T-helper 1 cell treated with Interleukin-12 subunit alpha and Interleukin-12 subunit beta and Interleukin-4 antibody, amounts not matched to agents 30 μg/mL and 1 μg/mL, for 36 hours (primary cell): Measurements from ENCODE around the gene RNF112.

Experiments
- H3K27ac Mint-ChIP-seq: one replicate; pipeline ENCODE4 v1.8.0; 2021; ENCODE audit warnings: mild to moderate bottlenecking, mixed read lengths
- H3K27me3 Mint-ChIP-seq: one replicate; pipeline ENCODE4 v1.8.0; 2021; ENCODE audit warnings: low read depth, mixed read lengths
- H3K36me3 Mint-ChIP-seq: one replicate; pipeline ENCODE4 v1.8.0; 2021; ENCODE audit warnings: low read depth, mixed read lengths
- H3K4me1 Mint-ChIP-seq: one replicate; pipeline ENCODE4 v1.8.0; 2021; ENCODE audit warnings: low read depth, mixed read lengths
- H3K4me3 Mint-ChIP-seq: one replicate; pipeline ENCODE4 v1.8.0; 2021; ENCODE audit warnings: mild to moderate bottlenecking, moderate library complexity, mixed read lengths
- H3K9me3 Mint-ChIP-seq: one replicate; pipeline ENCODE4 v1.8.0; 2021; ENCODE audit warnings: mixed read lengths

RNF112 gene

DNA sequence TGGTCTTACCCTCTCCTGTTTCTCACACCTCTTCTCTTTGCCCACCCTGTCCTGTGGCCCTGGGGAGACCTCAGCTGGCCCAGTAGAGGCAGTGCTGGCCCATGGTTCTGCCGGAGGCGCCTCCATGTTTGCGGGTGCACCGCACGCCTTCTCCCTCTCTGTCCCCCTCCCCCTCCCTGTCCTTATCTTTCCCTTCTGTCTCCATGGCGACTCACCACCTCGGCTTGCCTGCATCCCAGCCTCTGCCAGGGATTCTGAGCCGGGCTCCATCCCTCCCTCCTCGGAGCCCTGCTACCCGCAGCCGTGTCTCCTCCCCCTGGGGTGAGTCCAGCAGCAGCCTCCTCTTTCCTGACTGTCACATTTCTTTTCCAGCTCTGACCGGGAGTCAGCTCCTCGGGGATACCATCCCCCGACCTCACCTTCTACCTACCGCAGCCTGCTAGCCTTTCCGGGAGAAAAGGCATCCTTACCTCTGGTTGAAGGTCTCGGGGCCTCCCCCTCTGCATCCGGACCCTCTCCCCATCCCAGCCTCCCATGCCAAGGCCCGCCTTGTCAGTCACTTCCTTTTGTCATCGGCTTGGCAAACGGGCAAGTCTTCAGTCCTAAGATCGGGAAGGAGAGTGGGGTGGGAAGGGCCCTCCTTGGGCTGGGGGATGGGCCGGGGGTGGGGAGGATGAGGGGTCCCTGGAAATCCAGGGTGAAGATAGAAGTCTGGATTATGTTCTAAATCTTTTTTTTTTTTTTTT is at the start of gene RNF112:
Gene RNF112 (plus strand): TSS at position 358 of the 746 bp plus-strand sequence. CDS start 177 bp downstream, at position 535.
- Mint-ChIP-seq H3K4me1 (no peaks in the 10 kb centered on the region), H3K4me3 (no peak within 1 kb of the TSS), H3K27me3 (no peaks in the 10 kb centered on the region), H3K9me3 (no peaks in the 10 kb centered on the region), H3K27ac (no peak within 1 kb of the TSS), H3K36me3 (no peaks in the 10 kb centered on the region)

- H3K27ac Mint-ChIP-seq: peak overlapping the region; percentile 4
- peaks cover 27% of the 10 kb centered on the region for H3K27me3 Mint-ChIP-seq
- no peaks in the 10 kb centered on the region for H3K9me3 Mint-ChIP-seq
- H3K36me3 Mint-ChIP-seq: no peaks in the 10 kb centered on the region
- H3K4me1 Mint-ChIP-seq: peaks cover 3% of the 10 kb centered on the region
- peak overlapping the region; percentile 56 for H3K4me3 Mint-ChIP-seq
These were observed 49.7 kb upstream of the RNF112 start for GRCh38 chr17:19361326-19361725.

DNA sequence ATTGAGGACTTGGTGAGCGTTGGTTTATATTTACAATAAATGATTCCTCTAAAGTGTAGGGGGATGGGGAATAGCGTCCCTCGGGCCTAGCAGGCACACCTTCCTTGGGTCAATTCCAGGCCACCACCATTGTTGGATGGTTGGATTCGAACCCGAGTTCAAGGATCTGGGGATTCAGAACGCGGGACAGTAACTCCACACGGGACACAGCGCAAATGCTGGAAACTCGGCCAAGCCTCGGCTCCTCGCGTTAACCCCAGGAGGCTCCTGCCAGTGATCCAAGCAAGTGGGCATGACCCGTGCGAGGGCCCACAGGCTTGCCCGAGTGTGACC is 49.1 kb upstream of the RNF112 start:
- Mint-ChIP-seq H3K36me3 (no peaks in the 10 kb centered on the region), H3K4me3 (peak overlapping the region; percentile 76), H3K27me3 (peaks cover 22% of the 10 kb centered on the region), H3K4me1 (peaks cover 3% of the 10 kb centered on the region), H3K9me3 (no peaks in the 10 kb centered on the region), H3K27ac (peak overlapping the region; percentile 9)

- H3K4me3 Mint-ChIP-seq: peak within 1 kb of the TSS; percentile 86
- H3K9me3 Mint-ChIP-seq: no peaks in the 10 kb centered on the region
- peaks cover 21% of the 10 kb centered on the region for H3K27me3 Mint-ChIP-seq
- no peaks in the 10 kb centered on the region for H3K36me3 Mint-ChIP-seq
- H3K27ac Mint-ChIP-seq: peak within 1 kb of the TSS; percentile 64
- peaks cover 3% of the 10 kb centered on the region for H3K4me1 Mint-ChIP-seq
These were observed 48.5 kb upstream of the RNF112 start, which contains the start of gene B9D1 for GRCh38 chr17:19362277-19363113. B9D1 (minus strand) TSS chr17:19362723; CDS start chr17:19362569, 154 bp downstream.

- no peaks in the 10 kb centered on the region for H3K9me3 Mint-ChIP-seq
- H3K4me3 Mint-ChIP-seq: peak overlapping the region; percentile 86
- no peaks in the 10 kb centered on the region for H3K36me3 Mint-ChIP-seq
- peaks cover 19% of the 10 kb centered on the region for H3K27me3 Mint-ChIP-seq
- H3K27ac Mint-ChIP-seq: peak overlapping the region; percentile 45
- peaks cover 3% of the 10 kb centered on the region for H3K4me1 Mint-ChIP-seq
These were observed 48.0 kb upstream of the RNF112 start for GRCh38 chr17:19363114-19363438.

- Mint-ChIP-seq H3K4me3 (peak overlapping the region; percentile 44), H3K36me3 (no peaks in the 10 kb centered on the region), H3K27me3 (peaks cover 14% of the 10 kb centered on the region), H3K4me1 (peaks cover 3% of the 10 kb centered on the region), H3K27ac (peak overlapping the region; percentile 45), H3K9me3 (no peaks in the 10 kb centered on the region)
These were observed 47.5 kb upstream of the RNF112 start for GRCh38 chr17:19363460-19364035.

GRCh38 chr17:19364699-19365498 is 46.1 kb upstream of the RNF112 start:
- Mint-ChIP-seq H3K36me3 (no peaks in the 10 kb centered on the region), H3K27me3 (peaks cover 8% of the 10 kb centered on the region), H3K4me3 (no peak overlapping the region), H3K9me3 (no peaks in the 10 kb centered on the region), H3K27ac (no peak overlapping the region), H3K4me1 (peaks cover 15% of the 10 kb centered on the region)

DNA sequence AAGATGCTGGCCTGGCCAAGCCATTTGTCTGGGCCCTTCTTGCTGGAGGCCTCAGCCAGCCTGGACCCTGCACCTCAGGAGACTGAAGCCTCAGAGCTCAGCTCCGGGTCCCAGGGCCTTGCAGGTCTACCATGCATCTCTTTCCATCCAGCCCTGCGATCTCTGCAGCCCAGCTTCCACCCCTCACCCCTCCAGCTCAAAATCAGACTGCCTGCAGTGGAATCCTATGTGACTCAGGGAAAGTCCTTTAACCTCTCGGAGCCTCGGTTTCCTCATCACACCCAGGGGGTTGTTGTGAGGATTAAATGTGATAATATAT is 45.6 kb upstream of the RNF112 start:
- peaks cover 8% of the 10 kb centered on the region for H3K27me3 Mint-ChIP-seq
- peaks cover 2% of the 10 kb centered on the region for H3K36me3 Mint-ChIP-seq
- no peak overlapping the region for H3K27ac Mint-ChIP-seq
- no peaks in the 10 kb centered on the region for H3K9me3 Mint-ChIP-seq
- H3K4me1 Mint-ChIP-seq: peaks cover 20% of the 10 kb centered on the region
- H3K4me3 Mint-ChIP-seq: no peak overlapping the region

DNA sequence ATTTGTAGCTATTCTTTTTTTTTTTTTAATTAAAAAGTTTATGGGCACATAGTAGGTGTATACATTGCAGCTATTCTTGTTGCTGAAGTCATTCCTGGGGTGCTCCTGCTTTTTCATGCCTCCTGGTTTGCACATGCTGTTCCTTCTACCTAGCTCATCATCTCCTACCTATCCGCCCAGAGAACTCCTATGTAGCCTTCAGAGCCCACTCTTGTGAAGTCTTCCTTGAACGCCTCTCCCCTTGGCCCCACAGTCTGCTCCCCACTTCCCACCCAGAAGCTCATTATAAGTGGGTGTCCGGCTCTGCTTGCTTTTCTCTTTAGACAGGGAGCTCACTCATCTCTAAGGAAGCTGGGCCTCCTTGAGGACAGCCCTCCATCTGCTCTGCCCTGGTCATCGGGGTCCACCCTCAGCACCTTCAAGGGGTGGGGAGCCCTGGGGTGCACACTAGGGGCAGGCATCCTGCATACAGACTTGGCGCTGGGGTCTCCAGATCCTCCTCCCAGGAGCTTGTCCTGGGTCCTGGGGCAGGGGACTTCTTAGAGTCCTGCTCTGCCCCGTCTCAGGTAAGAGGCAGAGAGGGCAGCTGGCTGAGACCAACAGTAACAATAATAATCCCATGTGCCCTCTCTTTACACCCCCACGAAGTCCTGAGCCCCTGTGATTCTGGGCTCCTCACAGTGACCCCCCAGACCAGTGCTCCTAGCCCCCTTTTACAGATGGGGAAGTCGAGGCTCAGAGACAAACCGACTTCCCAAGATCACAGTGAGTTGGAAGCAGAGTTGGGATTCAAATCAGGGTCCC is 45.0 kb upstream of the RNF112 start:
- Mint-ChIP-seq H3K27me3 (peaks cover 8% of the 10 kb centered on the region), H3K36me3 (peaks cover 2% of the 10 kb centered on the region), H3K9me3 (no peaks in the 10 kb centered on the region), H3K4me1 (peaks cover 24% of the 10 kb centered on the region), H3K27ac (no peak overlapping the region), H3K4me3 (no peak overlapping the region)

DNA sequence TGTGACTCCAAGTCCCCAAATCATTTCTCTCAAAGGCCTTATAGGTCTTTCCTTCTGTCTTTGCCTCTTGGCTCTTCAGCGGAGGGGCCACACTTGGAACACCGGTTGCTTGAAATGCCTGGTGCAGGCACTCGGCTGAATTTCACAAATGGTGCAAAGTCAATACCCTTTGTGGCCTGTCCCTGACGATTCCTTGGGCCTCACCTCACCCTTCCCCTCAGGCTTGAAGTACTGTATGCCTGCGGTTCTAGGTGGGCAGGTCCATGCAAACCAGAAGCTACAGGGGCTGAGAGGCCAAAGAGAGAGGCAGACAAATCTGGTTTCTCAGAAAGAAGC is 44.4 kb upstream of the RNF112 start:
- H3K27ac Mint-ChIP-seq: no peak overlapping the region
- no peak overlapping the region for H3K4me3 Mint-ChIP-seq
- H3K4me1 Mint-ChIP-seq: peaks cover 30% of the 10 kb centered on the region
- peaks cover 2% of the 10 kb centered on the region for H3K36me3 Mint-ChIP-seq
- H3K9me3 Mint-ChIP-seq: no peaks in the 10 kb centered on the region
- H3K27me3 Mint-ChIP-seq: peaks cover 2% of the 10 kb centered on the region

DNA sequence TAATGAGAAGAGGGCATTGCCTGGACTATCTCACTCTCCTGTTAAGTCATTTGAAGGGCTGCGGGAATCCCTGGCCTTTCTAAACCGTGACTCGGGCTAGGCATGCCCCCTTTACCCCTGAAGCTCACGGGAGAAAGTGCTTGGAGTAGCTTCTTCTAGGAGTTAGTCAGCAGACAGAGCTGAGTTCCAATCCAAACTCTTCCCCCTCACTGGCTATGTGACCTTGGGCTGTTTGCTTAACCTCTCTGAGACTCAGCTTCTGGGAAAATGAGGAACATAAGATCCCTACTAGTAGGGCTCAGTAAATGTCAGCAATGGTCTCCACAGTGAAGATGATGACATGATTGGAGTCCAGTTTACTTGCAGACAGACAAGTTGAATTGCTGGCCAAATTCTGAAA is 42.8 kb upstream of the RNF112 start:
- H3K4me1 Mint-ChIP-seq: peaks cover 35% of the 10 kb centered on the region
- no peaks in the 10 kb centered on the region for H3K9me3 Mint-ChIP-seq
- H3K27ac Mint-ChIP-seq: no peak overlapping the region

GRCh38 chr17:19369107-19369778 is 41.8 kb upstream of the RNF112 start:
- Mint-ChIP-seq H3K27me3 (no peaks in the 10 kb centered on the region), H3K36me3 (peaks cover 2% of the 10 kb centered on the region), H3K4me1 (peaks cover 38% of the 10 kb centered on the region), H3K9me3 (no peaks in the 10 kb centered on the region), H3K27ac (peak overlapping the region; percentile 89), H3K4me3 (peak overlapping the region; percentile 84)

More for the DNA sequence above, 42.8 kb upstream of the RNF112 start:
- Mint-ChIP-seq H3K4me3 (no peak overlapping the region), H3K27me3 (no peaks in the 10 kb centered on the region), H3K36me3 (peaks cover 2% of the 10 kb centered on the region)

GRCh38 chr17:19369846-19370492 is 41.1 kb upstream of the RNF112 start:
- H3K9me3 Mint-ChIP-seq: no peaks in the 10 kb centered on the region
- peak overlapping the region; percentile 84 for H3K4me3 Mint-ChIP-seq
- H3K4me1 Mint-ChIP-seq: peaks cover 39% of the 10 kb centered on the region
- peaks cover 5% of the 10 kb centered on the region for H3K36me3 Mint-ChIP-seq
- no peaks in the 10 kb centered on the region for H3K27me3 Mint-ChIP-seq
- H3K27ac Mint-ChIP-seq: peak overlapping the region; percentile 89
